Measurements from ENCODE around the gene COLEC12.

Gene COLEC12

GRCh38 chr18:518081-518480 is 17.6 kb upstream of the COLEC12 start:
- no peak overlapping the region for H3K4me3 ChIP-seq (ENCODE audit: low read length)
- DNase-seq (ENCODE audit: low read depth): no peak
- TF ChIP-seq, protein P1, sequence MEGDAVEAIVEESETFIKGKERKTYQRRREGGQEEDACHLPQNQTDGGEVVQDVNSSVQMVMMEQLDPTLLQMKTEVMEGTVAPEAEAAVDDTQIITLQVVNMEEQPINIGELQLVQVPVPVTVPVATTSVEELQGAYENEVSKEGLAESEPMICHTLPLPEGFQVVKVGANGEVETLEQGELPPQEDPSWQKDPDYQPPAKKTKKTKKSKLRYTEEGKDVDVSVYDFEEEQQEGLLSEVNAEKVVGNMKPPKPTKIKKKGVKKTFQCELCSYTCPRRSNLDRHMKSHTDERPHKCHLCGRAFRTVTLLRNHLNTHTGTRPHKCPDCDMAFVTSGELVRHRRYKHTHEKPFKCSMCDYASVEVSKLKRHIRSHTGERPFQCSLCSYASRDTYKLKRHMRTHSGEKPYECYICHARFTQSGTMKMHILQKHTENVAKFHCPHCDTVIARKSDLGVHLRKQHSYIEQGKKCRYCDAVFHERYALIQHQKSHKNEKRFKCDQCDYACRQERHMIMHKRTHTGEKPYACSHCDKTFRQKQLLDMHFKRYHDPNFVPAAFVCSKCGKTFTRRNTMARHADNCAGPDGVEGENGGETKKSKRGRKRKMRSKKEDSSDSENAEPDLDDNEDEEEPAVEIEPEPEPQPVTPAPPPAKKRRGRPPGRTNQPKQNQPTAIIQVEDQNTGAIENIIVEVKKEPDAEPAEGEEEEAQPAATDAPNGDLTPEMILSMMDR (IDR thresholded peaks at IDR 0.05; ENCODE audit: insufficient read depth, low read depth, low read length, missing control alignments): no peak

DNA sequence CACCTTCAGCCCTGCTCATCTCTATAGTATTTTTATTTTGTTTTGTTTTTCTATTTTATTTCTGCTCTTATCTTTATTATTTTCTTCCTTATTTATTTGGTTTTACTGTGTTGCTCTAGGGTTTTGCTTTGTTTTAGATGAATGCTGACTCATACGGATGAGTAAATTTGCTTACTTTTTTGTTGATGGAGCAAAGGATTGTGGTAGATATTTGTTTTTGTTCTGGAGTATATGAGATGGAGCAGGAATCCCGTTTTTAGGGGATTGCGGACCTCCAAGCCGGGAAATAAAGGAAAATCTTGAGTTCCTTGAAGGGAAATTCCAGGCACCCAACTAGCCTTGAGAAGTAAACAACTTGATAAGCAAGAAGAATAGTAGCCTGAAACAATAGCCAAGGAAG is 15.3 kb upstream of the COLEC12 start:
- no peak for DNase-seq (ENCODE audit: low read depth)
- H3K4me3 ChIP-seq (ENCODE audit: low read length): no peak overlapping the region
- TF ChIP-seq, protein P1 (IDR thresholded peaks at IDR 0.05; ENCODE audit: insufficient read depth, low read depth, low read length, missing control alignments): no peak

DNA sequence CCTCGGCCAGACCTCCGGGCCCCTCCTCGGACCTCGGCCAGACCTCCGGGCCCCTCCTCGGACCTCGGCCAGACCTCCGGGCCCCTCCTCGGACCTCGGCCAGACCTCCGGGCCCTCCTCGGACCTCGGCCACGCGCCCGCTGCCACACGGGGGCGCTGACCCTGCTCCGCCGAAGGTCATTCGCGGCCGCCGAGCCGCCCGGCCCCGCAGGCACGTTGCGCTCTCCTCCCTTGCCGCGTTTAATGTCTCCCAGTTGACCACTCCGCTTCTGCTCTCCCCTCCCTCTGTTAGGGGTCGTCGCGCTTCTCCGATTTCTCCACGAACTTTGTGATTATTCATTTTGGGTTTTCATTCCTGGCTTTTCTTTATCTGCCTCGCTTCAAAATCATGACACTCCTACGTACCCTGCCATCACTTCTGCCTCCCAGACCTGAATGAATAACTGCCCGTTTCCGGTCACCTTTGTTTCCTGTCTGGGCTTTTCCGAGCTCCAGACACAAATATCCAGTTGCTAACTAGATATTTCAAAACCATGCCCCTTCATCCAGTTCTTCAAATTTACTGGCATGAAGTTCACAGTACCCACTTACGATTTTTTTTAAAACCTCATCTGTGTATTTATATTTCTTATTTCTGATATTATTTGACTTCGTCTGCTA is 14.8 kb upstream of the COLEC12 start:
- TF ChIP-seq, protein P1 (IDR thresholded peaks at IDR 0.05; ENCODE audit: insufficient read depth, low read depth, low read length, missing control alignments): no peak
- no peak overlapping the region for H3K4me3 ChIP-seq (ENCODE audit: low read length)
- no peak for DNase-seq (ENCODE audit: low read depth)

GRCh38 chr18:513826-514530 is 13.5 kb upstream of the COLEC12 start:
- no peak for DNase-seq (ENCODE audit: low read depth)
- TF ChIP-seq, protein P1 (IDR thresholded peaks at IDR 0.05; ENCODE audit: insufficient read depth, low read depth, low read length, missing control alignments): no peak

DNA sequence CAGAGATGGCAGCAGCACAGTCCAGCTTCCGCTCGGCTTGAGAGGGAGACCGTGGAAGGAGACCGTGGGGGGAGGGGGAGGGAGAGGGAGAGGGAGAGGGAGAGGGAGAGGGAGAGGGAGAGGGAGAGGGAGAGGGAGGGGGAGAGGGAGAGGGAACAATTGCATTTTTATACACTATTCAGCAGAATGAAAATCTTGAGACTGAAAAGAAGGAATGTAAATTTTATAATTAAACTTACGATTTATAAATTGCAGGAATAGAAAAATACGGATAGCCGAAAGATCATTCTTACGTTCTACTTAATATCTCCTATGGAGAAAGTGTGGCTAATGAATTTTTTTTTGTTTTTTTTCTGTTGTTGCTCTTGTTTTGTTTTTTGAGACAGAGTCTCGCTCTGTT is 12.5 kb upstream of the COLEC12 start:
- DNase-seq (ENCODE audit: low read depth): no peak
- TF ChIP-seq, protein P1 (IDR thresholded peaks at IDR 0.05; ENCODE audit: insufficient read depth, low read depth, low read length, missing control alignments): no peak
- H3K4me3 ChIP-seq (ENCODE audit: low read length): no peak overlapping the region

More at GRCh38 chr18:513826-514530, 13.5 kb upstream of the COLEC12 start:
- H3K4me3 ChIP-seq (ENCODE audit: low read length): no peak overlapping the region

- no peak overlapping the region for H3K4me3 ChIP-seq (ENCODE audit: low read length)
- TF ChIP-seq, protein P1 (IDR thresholded peaks at IDR 0.05; ENCODE audit: insufficient read depth, low read depth, low read length, missing control alignments): no peak
- DNase-seq (ENCODE audit: low read depth): no peak
These were observed 8.3 kb upstream of the COLEC12 start for GRCh38 chr18:508835-509234.
